ENCODE data around the gene TMEM184B. TPM values are rescaled to one million over a fixed set of nuclear protein-coding genes. Genes with fewer than 3 reads are reported as not detected.

TMEM184B gene
- total and polyA plus RNA-seq, 4 donors = 7.5 to 12.6 (median 9.9) TPM

GRCh38 chr22:38314051-38314932 is 41.5 kb upstream of the TMEM184B start:
- Histone ChIP-seq H3K4me1 (ENCODE audit: control insufficient read depth in 4 of 4, insufficient read depth in 4 of 4, low read length in 3 of 4) (peaks cover 12 to 26% (median 15%) of the 10 kb centered on the region in 4 donors), H3K27me3 (ENCODE audit: control insufficient read depth in 4 of 4, insufficient read depth in 4 of 4, low read length in 3 of 4) (no peaks in the 10 kb centered on the region), H3K9me3 (ENCODE audit: control insufficient read depth in 4 of 4, low read length in 3 of 4) (no peaks in the 10 kb centered on the region), H3K4me3 (ENCODE audit: low read depth in 1 of 3, low read length in 3 of 3) (no peak overlapping the region), H3K9ac (ENCODE audit: low read depth in 1 of 2, low read length in 2 of 2) (peak overlapping the region in 1 of 2 donors; percentile 28), H3K36me3 (ENCODE audit: control insufficient read depth in 4 of 4, insufficient read depth in 3 of 4, low read depth in 1 of 4, low read length in 3 of 4) (peaks cover 0 to 3% (median 1%) of the 10 kb centered on the region in 4 donors), H3K27ac (ENCODE audit: low read depth in 1 of 2, low read length in 2 of 2) (peak overlapping the region; percentile 87 to 92)
- DNase-seq (ENCODE audit: low spot score) = no peak
- TF ChIP-seq RXRA (IDR thresholded peaks at IDR 0.05) (no peak), RAD21 (IDR thresholded peaks at IDR 0.05) (no peak), SP1 (IDR thresholded peaks at IDR 0.05) (no peak), HNF4A (conservative IDR thresholded peaks at IDR 0.05) (no peak), YY1 (IDR thresholded peaks at IDR 0.05) (no peak)
- 77% methylated on average over 23 of the region's 23 CpGs for WGBS

GRCh38 chr22:38313384-38313955 is 40.7 kb upstream of the TMEM184B start:
- WGBS = 69% methylated on average over 11 of the region's 11 CpGs

DNA sequence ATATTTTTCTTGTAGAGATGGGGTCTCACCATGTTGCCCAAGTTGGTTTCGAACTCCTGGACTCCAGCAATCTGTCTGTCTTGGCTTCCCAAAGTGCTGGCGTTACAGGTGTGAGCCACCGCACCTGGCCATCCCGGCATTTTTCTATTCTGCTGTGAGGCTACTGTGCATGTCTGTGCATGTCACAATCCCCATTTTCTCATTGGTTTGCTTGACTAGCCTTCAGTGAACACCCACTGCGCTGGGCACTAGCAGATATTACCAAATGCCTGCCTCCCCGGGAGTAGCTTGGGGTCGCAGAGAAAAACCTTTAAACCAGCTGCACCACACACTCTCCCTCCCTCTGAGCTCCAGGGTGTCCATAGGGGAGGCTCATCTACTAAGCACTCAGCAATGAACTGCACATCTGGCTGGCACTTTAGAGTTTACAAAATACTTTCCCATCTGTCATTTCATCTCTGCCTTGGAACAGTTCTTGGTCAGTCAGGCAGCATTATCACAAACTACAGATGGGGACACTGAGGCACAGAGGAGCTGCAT is 39.5 kb upstream of the TMEM184B start:
- Histone ChIP-seq H3K4me3 (ENCODE audit: low read depth in 1 of 3, low read length in 3 of 3) (no peak overlapping the region), H3K9ac (ENCODE audit: low read depth in 1 of 2, low read length in 2 of 2) (no peak overlapping the region), H3K9me3 (ENCODE audit: control insufficient read depth in 4 of 4, low read length in 3 of 4) (no peaks in the 10 kb centered on the region), H3K27ac (ENCODE audit: low read depth in 1 of 2, low read length in 2 of 2) (peak overlapping the region; percentile 87 to 92), H3K4me1 (ENCODE audit: control insufficient read depth in 4 of 4, insufficient read depth in 4 of 4, low read length in 3 of 4) (peaks cover 17 to 29% (median 20%) of the 10 kb centered on the region in 4 donors), H3K36me3 (ENCODE audit: control insufficient read depth in 4 of 4, insufficient read depth in 3 of 4, low read depth in 1 of 4, low read length in 3 of 4) (peaks cover 0 to 3% (median 1%) of the 10 kb centered on the region in 4 donors), H3K27me3 (ENCODE audit: control insufficient read depth in 4 of 4, insufficient read depth in 4 of 4, low read length in 3 of 4) (no peaks in the 10 kb centered on the region)
- TF ChIP-seq TAF1 (conservative IDR thresholded peaks at IDR 0.05) (no peak), NR2F2 (IDR thresholded peaks at IDR 0.05) (no peak), ZBTB33 (IDR thresholded peaks at IDR 0.05) (no peak), HNF4A (conservative IDR thresholded peaks at IDR 0.05) (no peak)
- no peak for DNase-seq (ENCODE audit: low spot score)
- 93% methylated on average over 7 of the region's 7 CpGs for WGBS

More at GRCh38 chr22:38313384-38313955, 40.7 kb upstream of the TMEM184B start:
- no peak for DNase-seq (ENCODE audit: low spot score)
- Histone ChIP-seq H3K4me3 (ENCODE audit: low read depth in 1 of 3, low read length in 3 of 3) (no peak overlapping the region), H3K4me1 (ENCODE audit: control insufficient read depth in 4 of 4, insufficient read depth in 4 of 4, low read length in 3 of 4) (peaks cover 16 to 32% (median 20%) of the 10 kb centered on the region in 4 donors), H3K9me3 (ENCODE audit: control insufficient read depth in 4 of 4, low read length in 3 of 4) (no peaks in the 10 kb centered on the region), H3K27ac (ENCODE audit: low read depth in 1 of 2, low read length in 2 of 2) (peak overlapping the region; percentile 87 to 92), H3K36me3 (ENCODE audit: control insufficient read depth in 4 of 4, insufficient read depth in 3 of 4, low read depth in 1 of 4, low read length in 3 of 4) (peaks cover 0 to 3% (median 1%) of the 10 kb centered on the region in 4 donors), H3K27me3 (ENCODE audit: control insufficient read depth in 4 of 4, insufficient read depth in 4 of 4, low read length in 3 of 4) (no peaks in the 10 kb centered on the region), H3K9ac (ENCODE audit: low read depth in 1 of 2, low read length in 2 of 2) (peak overlapping the region in 1 of 2 donors; percentile 9)
- TF ChIP-seq TAF1 (conservative IDR thresholded peaks at IDR 0.05) (no peak), RXRA (IDR thresholded peaks at IDR 0.05) (peak; percentile 35 to 40), GABPA (IDR thresholded peaks at IDR 0.05 in 1 of 2, conservative IDR thresholded peaks at IDR 0.05 in 1 of 2) (no peak), HNF4A (conservative IDR thresholded peaks at IDR 0.05) (no peak), FOXA1 (IDR thresholded peaks at IDR 0.05) (no peak), SP1 (IDR thresholded peaks at IDR 0.05) (peak; percentile 45), FOXA2 (IDR thresholded peaks at IDR 0.05) (no peak), NR2F2 (IDR thresholded peaks at IDR 0.05) (peak; percentile 85), RAD21 (IDR thresholded peaks at IDR 0.05) (peak in 1 of 2 donors; percentile 6)
- TF ChIP-seq, protein P1, sequence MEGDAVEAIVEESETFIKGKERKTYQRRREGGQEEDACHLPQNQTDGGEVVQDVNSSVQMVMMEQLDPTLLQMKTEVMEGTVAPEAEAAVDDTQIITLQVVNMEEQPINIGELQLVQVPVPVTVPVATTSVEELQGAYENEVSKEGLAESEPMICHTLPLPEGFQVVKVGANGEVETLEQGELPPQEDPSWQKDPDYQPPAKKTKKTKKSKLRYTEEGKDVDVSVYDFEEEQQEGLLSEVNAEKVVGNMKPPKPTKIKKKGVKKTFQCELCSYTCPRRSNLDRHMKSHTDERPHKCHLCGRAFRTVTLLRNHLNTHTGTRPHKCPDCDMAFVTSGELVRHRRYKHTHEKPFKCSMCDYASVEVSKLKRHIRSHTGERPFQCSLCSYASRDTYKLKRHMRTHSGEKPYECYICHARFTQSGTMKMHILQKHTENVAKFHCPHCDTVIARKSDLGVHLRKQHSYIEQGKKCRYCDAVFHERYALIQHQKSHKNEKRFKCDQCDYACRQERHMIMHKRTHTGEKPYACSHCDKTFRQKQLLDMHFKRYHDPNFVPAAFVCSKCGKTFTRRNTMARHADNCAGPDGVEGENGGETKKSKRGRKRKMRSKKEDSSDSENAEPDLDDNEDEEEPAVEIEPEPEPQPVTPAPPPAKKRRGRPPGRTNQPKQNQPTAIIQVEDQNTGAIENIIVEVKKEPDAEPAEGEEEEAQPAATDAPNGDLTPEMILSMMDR (IDR thresholded peaks at IDR 0.05; ENCODE audit: low read depth, low read length, missing input control) = no peak
- TF ChIP-seq, protein P2, sequence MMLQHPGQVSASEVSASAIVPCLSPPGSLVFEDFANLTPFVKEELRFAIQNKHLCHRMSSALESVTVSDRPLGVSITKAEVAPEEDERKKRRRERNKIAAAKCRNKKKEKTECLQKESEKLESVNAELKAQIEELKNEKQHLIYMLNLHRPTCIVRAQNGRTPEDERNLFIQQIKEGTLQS (IDR thresholded peaks at IDR 0.05) = no peak
- TF ChIP-seq, protein P3, sequence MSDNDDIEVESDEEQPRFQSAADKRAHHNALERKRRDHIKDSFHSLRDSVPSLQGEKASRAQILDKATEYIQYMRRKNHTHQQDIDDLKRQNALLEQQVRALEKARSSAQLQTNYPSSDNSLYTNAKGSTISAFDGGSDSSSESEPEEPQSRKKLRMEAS (IDR thresholded peaks at IDR 0.05) = no peak

Data from liver (tissue), 9 donors.